ENCODE measurements around the gene TP53I3. TPM values are rescaled to one million over a fixed set of nuclear protein-coding genes. Genes with fewer than 3 reads are reported as not detected.

TP53I3 gene
- total RNA-seq, 4 donors from 2014 or later: 14.5 to 38.4 (median 31.0) TPM

DNA sequence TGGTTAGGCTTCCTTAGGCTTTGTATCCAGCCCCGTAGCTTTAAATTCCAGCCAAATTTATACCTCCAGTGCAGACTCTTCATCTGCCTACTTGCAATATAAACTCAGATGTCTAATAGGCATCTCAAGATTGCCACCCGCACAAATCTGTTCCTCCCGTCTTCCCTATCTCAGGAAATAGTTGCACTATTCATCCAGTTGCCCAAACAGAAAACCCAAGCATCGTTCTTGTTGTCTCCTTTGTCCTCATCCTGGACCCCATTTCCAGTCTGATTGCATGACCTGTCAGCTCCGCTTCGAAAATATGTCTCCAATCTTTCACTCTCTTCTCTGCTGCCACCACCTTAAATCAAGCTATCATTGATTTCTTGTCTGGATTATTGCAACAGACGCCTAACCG lies 32.8 kb downstream of the TP53I3 start:
- intact Hi-C loops (cut with DNase I): no loop called here
- 88% methylated on average over 8 of the region's 8 CpGs for WGBS, 2 donors
- DNase-seq: no peak

DNA sequence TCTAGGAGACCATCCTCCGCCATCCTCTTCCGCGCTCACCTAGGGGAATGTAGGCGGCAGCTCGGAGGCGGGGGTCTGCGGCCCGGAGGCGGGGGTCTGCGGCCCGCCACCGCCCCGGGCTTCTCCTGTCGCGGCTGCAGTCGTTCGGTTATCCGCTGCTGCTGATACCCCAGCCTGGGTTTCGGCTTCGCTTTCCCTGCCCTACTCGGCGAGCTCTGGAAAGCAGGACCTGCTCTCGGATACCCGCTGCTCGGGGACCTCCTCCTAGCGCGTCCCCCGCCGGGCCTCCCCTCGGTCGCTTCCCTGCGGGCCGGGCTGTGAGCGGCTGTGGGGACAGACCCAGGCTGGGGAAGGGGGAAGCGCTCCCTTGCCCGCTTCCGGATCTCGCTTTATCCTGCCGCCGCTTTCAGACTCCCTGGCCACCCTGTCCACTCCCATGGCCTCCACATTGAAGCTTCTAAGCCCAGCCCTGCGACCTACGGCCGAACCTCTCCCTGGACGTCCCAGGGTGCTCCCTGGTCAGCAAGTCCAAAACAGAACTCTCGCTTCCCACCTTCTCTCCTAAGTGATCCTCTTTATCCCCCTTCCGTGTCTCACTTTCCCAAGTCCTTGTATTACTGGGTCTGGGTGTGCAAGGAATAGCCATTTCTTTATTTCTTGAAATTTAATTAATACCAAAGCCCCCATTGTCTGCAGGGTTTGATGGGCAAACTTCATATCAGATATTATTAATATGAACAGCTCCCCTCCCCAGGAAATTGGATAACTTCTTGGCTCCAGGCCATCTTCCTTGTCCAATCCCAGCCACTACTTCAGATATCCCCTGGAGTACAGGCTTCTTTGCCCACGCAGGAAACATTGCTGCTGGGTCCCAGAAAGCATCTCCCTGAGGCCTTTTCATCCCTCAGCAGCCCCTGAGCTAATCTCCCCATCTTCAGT lies 34.3 kb downstream of the TP53I3 start:
- H3K27me3 ChIP-seq: no peaks in the 10 kb centered on the region
- H3K27ac ChIP-seq: peak overlapping the region in 2 of 3 donors; percentile 56 to 61
- DNase-seq: peak; percentile 18 to 24
- H3K36me3 ChIP-seq: no peaks in the 10 kb centered on the region
- no peak for TF ChIP-seq POLR2A (IDR thresholded peaks at IDR 0.05)
- TF ChIP-seq, protein P1, sequence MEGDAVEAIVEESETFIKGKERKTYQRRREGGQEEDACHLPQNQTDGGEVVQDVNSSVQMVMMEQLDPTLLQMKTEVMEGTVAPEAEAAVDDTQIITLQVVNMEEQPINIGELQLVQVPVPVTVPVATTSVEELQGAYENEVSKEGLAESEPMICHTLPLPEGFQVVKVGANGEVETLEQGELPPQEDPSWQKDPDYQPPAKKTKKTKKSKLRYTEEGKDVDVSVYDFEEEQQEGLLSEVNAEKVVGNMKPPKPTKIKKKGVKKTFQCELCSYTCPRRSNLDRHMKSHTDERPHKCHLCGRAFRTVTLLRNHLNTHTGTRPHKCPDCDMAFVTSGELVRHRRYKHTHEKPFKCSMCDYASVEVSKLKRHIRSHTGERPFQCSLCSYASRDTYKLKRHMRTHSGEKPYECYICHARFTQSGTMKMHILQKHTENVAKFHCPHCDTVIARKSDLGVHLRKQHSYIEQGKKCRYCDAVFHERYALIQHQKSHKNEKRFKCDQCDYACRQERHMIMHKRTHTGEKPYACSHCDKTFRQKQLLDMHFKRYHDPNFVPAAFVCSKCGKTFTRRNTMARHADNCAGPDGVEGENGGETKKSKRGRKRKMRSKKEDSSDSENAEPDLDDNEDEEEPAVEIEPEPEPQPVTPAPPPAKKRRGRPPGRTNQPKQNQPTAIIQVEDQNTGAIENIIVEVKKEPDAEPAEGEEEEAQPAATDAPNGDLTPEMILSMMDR (IDR thresholded peaks at IDR 0.05): no peak
- H3K4me3 ChIP-seq (replicated peaks in 1 of 3): peak overlapping the region; percentile 67 to 79 (median 77)
- H3K4me1 ChIP-seq: peaks cover 8 to 18% of the 10 kb centered on the region in 2 donors
- intact Hi-C loops (cut with DNase I): no loop called here
- 6 to 10% methylated on average over 19 to 27 of the region's 47 CpGs for WGBS, 2 donors
- no peaks in the 10 kb centered on the region for H3K9me3 ChIP-seq

More for the DNA sequence above, 32.8 kb downstream of the TP53I3 start:
- Histone ChIP-seq H3K36me3 (no peaks in the 10 kb centered on the region), H3K27ac (no peak overlapping the region), H3K9me3 (no peaks in the 10 kb centered on the region), H3K4me3 (replicated peaks in 1 of 3) (no peak overlapping the region), H3K27me3 (no peaks in the 10 kb centered on the region), H3K4me1 (peaks cover 8 to 12% of the 10 kb centered on the region in 2 donors)
- TF ChIP-seq, protein P1 (IDR thresholded peaks at IDR 0.05): no peak
- TF ChIP-seq POLR2A (IDR thresholded peaks at IDR 0.05): no peak

DNA sequence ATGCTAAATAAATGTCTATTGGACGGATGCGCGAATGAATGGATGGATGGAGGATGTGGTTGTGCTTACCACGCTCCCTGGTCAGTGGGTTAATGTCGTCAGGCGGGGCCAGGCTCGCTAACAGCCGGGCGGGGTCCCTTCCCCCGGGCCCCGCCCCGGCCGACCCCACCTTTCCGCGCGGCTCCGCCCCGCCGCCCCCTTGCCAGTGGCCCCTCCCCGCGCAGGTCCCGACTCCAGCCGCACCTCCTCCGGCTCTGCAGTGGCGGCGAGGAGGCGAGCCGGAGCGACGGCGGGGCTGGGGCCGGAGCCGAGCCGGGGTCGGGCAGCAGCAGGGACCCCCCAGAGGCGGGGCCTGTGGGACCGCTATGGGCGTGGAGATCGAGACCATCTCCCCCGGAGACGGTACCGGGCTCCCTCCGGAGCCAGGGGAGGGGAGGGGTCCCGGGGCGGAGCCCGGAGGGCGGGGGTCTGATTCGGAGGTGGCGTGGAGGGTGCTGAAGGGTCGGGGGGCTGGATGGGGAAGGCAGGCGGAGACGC lies 35.1 kb downstream of the TP53I3 start, which contains the start of gene FKBP1B:
FKBP1B (plus strand) TSS at position 257 of the 537 bp plus-strand sequence; CDS start at position 366, 109 bp downstream.
- Histone ChIP-seq H3K9me3 (no peaks in the 10 kb centered on the region), H3K4me3 (replicated peaks in 1 of 3) (peak within 1 kb of the TSS; percentile 67 to 79 (median 77)), H3K4me1 (peaks cover 8 to 18% of the 10 kb centered on the region in 2 donors), H3K27me3 (no peaks in the 10 kb centered on the region), H3K27ac (peak within 1 kb of the TSS in 2 of 3 donors; percentile 56 to 61), H3K36me3 (no peaks in the 10 kb centered on the region)
- peak; percentile 59 to 67 for DNase-seq
- TF ChIP-seq, protein P1 (IDR thresholded peaks at IDR 0.05): no peak
- peak in 1 of 2 donors; percentile 69 for TF ChIP-seq POLR2A (IDR thresholded peaks at IDR 0.05)
- WGBS, 2 donors: 1 to 2% methylated on average over 5 to 14 of the region's 52 CpGs
- intact Hi-C loops (cut with DNase I): no loop called here

DNA sequence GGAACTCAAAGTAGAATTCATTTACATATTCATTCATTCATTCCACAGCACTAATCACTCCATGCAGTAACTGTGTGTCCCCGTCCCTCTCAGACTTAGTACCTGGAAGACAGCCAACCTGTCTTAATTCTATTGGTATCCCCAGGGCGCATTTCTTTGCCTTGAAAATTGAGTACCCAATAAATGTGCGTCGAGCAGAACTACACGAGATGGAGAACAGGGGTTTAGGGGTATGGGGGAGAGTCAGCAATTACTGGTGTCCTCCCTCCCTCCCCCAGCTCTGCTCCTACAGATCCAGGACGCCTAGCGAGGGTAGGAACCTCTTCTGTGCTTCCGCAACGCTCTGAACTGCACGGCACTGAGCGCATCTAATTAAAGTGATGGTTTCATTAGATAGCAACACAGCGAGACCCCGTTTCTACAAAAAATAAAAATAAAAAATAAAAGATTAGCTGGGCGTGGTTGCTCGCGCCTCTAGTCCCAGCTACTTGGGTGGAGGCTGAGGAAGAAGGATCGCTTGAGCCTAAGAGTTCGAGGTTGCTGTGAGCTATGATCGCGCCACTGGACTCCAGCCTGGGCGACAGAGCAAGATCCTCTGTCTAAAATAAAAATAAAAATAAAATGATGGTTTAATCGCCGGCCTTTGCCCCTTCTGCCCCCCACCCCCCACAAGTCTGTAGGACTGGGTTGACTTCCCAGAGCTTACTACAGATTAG lies 35.7 kb downstream of the TP53I3 start:
- intact Hi-C loops (cut with DNase I): no loop called here
- WGBS, 2 donors: 24 to 27% methylated on average over 23 of the region's 23 CpGs
- Histone ChIP-seq H3K27me3 (no peaks in the 10 kb centered on the region), H3K9me3 (no peaks in the 10 kb centered on the region), H3K4me3 (replicated peaks in 1 of 3) (peak overlapping the region in 2 of 3 donors; percentile 67 to 79), H3K4me1 (peaks cover 8 to 18% of the 10 kb centered on the region in 2 donors), H3K36me3 (no peaks in the 10 kb centered on the region), H3K27ac (no peak overlapping the region)
- no peak for DNase-seq
- TF ChIP-seq, protein P1 (IDR thresholded peaks at IDR 0.05): no peak
- no peak for TF ChIP-seq POLR2A (IDR thresholded peaks at IDR 0.05)
